ENCODE results near the gene SDK1. TPM values are rescaled to one million over a fixed set of nuclear protein-coding genes. Genes with fewer than 3 reads are reported as not detected.

The SDK1 gene
- total RNA-seq, 1 donor from 2014 or later: 37.6 TPM

DNA sequence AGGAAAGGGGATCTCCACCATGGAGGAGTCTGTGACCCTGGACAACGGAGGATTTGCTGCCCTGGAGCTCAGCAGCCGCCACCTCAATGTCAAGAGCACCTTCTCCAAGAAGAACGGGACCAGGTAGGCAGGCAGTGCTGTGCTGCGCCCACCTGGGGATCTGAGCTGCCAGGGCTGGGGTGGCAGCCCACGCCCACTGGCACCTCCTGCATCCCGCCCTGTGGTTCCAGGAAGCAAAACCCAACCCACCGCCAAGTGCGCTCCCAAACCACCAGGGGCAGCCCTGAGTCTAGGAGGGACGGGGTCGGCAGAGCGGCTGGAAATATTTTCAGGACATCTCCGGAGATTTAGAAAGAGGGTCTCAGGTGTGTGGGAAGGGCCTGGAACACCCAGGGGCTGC, 940.7 kb downstream of the SDK1 start:
- peaks cover 22% of the 10 kb centered on the region for H3K36me3 Mint-ChIP-seq (ENCODE audit: insufficient read depth)
- H3K27me3 Mint-ChIP-seq: no peaks in the 10 kb centered on the region
- no peak for TF ChIP-seq CTCF (IDR thresholded peaks at IDR 0.05; ENCODE audit: unreplicated experiment)
- no peak overlapping the region for H3K4me3 Mint-ChIP-seq (ENCODE audit: low read depth)
- DNase-seq (ENCODE audit: low spot score, unreplicated experiment): no peak
- peaks cover 7% of the 10 kb centered on the region for H3K4me1 Mint-ChIP-seq (ENCODE audit: low read depth)
- no peaks in the 10 kb centered on the region for H3K9me3 Mint-ChIP-seq (ENCODE audit: low read depth)
- no peak overlapping the region for H3K27ac Mint-ChIP-seq

DNA sequence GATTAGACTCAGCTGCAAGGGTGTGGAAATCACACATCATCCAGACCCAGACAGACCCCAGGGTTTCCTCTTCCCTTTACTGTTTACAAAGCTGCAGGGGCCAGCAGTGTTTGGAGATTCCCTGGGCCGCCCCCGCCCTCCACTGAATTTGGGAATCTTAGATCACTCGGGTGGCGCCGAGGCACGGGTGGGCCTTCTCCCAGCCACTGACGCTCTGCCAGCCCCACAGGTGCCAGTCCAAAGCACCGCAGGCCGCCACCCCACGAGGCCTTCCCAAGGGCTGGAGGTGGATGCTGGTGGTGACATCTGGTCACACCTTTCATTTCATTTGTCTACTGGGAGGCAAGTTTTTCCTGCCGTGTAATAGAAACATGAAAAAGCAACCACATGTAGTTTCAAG, 941.7 kb downstream of the SDK1 start:
- no peaks in the 10 kb centered on the region for H3K9me3 Mint-ChIP-seq (ENCODE audit: low read depth)
- DNase-seq (ENCODE audit: low spot score, unreplicated experiment): no peak
- peaks cover 6% of the 10 kb centered on the region for H3K4me1 Mint-ChIP-seq (ENCODE audit: low read depth)
- H3K27me3 Mint-ChIP-seq: no peaks in the 10 kb centered on the region
- peaks cover 22% of the 10 kb centered on the region for H3K36me3 Mint-ChIP-seq (ENCODE audit: insufficient read depth)
- no peak overlapping the region for H3K27ac Mint-ChIP-seq
- no peak overlapping the region for H3K4me3 Mint-ChIP-seq (ENCODE audit: low read depth)
- TF ChIP-seq CTCF (IDR thresholded peaks at IDR 0.05; ENCODE audit: unreplicated experiment): no peak

- Mint-ChIP-seq H3K9me3 (ENCODE audit: low read depth) (no peaks in the 10 kb centered on the region), H3K27me3 (no peaks in the 10 kb centered on the region), H3K4me3 (ENCODE audit: low read depth) (no peak overlapping the region), H3K27ac (no peak overlapping the region), H3K36me3 (ENCODE audit: insufficient read depth) (peaks cover 24% of the 10 kb centered on the region), H3K4me1 (ENCODE audit: low read depth) (peaks cover 6% of the 10 kb centered on the region)
- DNase-seq (ENCODE audit: low spot score, unreplicated experiment): no peak
- no peak for TF ChIP-seq CTCF (IDR thresholded peaks at IDR 0.05; ENCODE audit: unreplicated experiment)
These were observed 943.0 kb downstream of the SDK1 start for GRCh38 chr7:4244041-4244440.

- H3K27me3 Mint-ChIP-seq: no peaks in the 10 kb centered on the region
- DNase-seq (ENCODE audit: low spot score, unreplicated experiment): no peak
- peaks cover 6% of the 10 kb centered on the region for H3K4me1 Mint-ChIP-seq (ENCODE audit: low read depth)
- no peak overlapping the region for H3K27ac Mint-ChIP-seq
- no peak for TF ChIP-seq CTCF (IDR thresholded peaks at IDR 0.05; ENCODE audit: unreplicated experiment)
- H3K36me3 Mint-ChIP-seq (ENCODE audit: insufficient read depth): peaks cover 24% of the 10 kb centered on the region
- H3K4me3 Mint-ChIP-seq (ENCODE audit: low read depth): no peak overlapping the region
- H3K9me3 Mint-ChIP-seq (ENCODE audit: low read depth): no peaks in the 10 kb centered on the region
These were observed 943.6 kb downstream of the SDK1 start for GRCh38 chr7:4244635-4245034.

- Mint-ChIP-seq H3K4me1 (ENCODE audit: low read depth) (peaks cover 4% of the 10 kb centered on the region), H3K4me3 (ENCODE audit: low read depth) (no peak overlapping the region), H3K27me3 (no peaks in the 10 kb centered on the region), H3K36me3 (ENCODE audit: insufficient read depth) (peaks cover 24% of the 10 kb centered on the region), H3K27ac (no peak overlapping the region), H3K9me3 (ENCODE audit: low read depth) (no peaks in the 10 kb centered on the region)
- TF ChIP-seq CTCF (IDR thresholded peaks at IDR 0.05; ENCODE audit: unreplicated experiment): no peak
- DNase-seq (ENCODE audit: low spot score, unreplicated experiment): no peak
These were observed 944.2 kb downstream of the SDK1 start for GRCh38 chr7:4245135-4245865.
